ENCODE measurements around the gene MRPL36.

GRCh38 chr5:1847611-1848010, 48.0 kb upstream of the MRPL36 start:
- TF ChIP-seq, protein P1, sequence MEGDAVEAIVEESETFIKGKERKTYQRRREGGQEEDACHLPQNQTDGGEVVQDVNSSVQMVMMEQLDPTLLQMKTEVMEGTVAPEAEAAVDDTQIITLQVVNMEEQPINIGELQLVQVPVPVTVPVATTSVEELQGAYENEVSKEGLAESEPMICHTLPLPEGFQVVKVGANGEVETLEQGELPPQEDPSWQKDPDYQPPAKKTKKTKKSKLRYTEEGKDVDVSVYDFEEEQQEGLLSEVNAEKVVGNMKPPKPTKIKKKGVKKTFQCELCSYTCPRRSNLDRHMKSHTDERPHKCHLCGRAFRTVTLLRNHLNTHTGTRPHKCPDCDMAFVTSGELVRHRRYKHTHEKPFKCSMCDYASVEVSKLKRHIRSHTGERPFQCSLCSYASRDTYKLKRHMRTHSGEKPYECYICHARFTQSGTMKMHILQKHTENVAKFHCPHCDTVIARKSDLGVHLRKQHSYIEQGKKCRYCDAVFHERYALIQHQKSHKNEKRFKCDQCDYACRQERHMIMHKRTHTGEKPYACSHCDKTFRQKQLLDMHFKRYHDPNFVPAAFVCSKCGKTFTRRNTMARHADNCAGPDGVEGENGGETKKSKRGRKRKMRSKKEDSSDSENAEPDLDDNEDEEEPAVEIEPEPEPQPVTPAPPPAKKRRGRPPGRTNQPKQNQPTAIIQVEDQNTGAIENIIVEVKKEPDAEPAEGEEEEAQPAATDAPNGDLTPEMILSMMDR (IDR thresholded peaks at IDR 0.05): no peak
- TF ChIP-seq POLR2A (IDR thresholded peaks at IDR 0.05): no peak
